A549 treated with RU486 at 1 μM for 4 hours (cell line): ENCODE measurements around the gene ZKSCAN5. TPM values are rescaled to one million over a fixed set of nuclear protein-coding genes. Genes with fewer than 3 reads are reported as not detected.

Source experiments
- total RNA-seq: library from RNA; stranded (reverse); fragments of 200-300 nt; extraction: Qiagen RNA extraction; gene quantifications from 5 replicates; pipeline ENCODE4 v1.2.3, GENCODE V29; 2022; ENCODE audit warnings: low read depth

ZKSCAN5 gene
- total RNA-seq: 9.0 to 10.8 TPM (median 9.3 TPM) in 5 replicates

GRCh38 chr7:99504603-99505323 lies at the start of gene ZKSCAN5:
Gene ZKSCAN5, plus strand, starts transcription at chr7:99504662. Its CDS starts 1,383 bp downstream, at chr7:99506045.

GRCh38 chr7:99472561-99473314 lies 31.7 kb upstream of the ZKSCAN5 start, which contains the start of gene ZNF789:
Gene ZNF789, plus strand, starts transcription at chr7:99472890. Its CDS starts 3,567 bp downstream, at chr7:99476457.

GRCh38 chr7:99499721-99500636 lies 4.5 kb upstream of the ZKSCAN5 start, which contains the start of gene ZNF394:
Gene ZNF394, minus strand, starts transcription at chr7:99500281. Its CDS starts 188 bp downstream, at chr7:99500093.

GRCh38 chr7:99551767-99552463 lies 47.5 kb downstream of the ZKSCAN5 start, which contains the start of gene FAM200A:
Gene FAM200A, minus strand, starts transcription at chr7:99552114. Its CDS starts 3,707 bp downstream, at chr7:99548407.

GRCh38 chr7:99558306-99559174 lies 54.1 kb downstream of the ZKSCAN5 start, which contains the start of gene ZNF655:
Gene ZNF655, plus strand, starts transcription at chr7:99558642. Its CDS starts 1,918 bp downstream, at chr7:99560560.

Other genes with a start within 250 kb of the ZKSCAN5 start
- gene MYH16, start 231.8 kb upstream of the ZKSCAN5 start, total RNA-seq: 0.51 to 0.77 TPM (median 0.66 TPM) in 5 replicates
- gene ARPC1A, start 178.8 kb upstream of the ZKSCAN5 start, total RNA-seq: 126 to 146 TPM (median 136 TPM) in 5 replicates
- gene ARPC1B, start 129.9 kb upstream of the ZKSCAN5 start, total RNA-seq: 283 to 301 TPM (median 298 TPM) in 5 replicates
- 172 to 211 TPM (median 188 TPM) in 5 replicates for gene PDAP1, start 96.1 kb upstream of the ZKSCAN5 start, total RNA-seq
- gene BUD31, start 95.7 kb upstream of the ZKSCAN5 start, total RNA-seq: 142 to 167 TPM (median 148 TPM) in 5 replicates
- 4.9 to 7.8 TPM (median 6.6 TPM) in 5 replicates for gene PTCD1, start 65.9 kb upstream of the ZKSCAN5 start, total RNA-seq
- 34.5 to 45.3 TPM (median 44.5 TPM) in 5 replicates for gene CPSF4, start 65.7 kb upstream of the ZKSCAN5 start, total RNA-seq
- gene ATP5MF, start 38.5 kb upstream of the ZKSCAN5 start, total RNA-seq: 865 to 1,452 TPM (median 971 TPM) in 5 replicates
- gene ZNF789, start 31.8 kb upstream of the ZKSCAN5 start, total RNA-seq: 7.6 to 9.7 TPM (median 8.4 TPM) in 5 replicates
- 17.6 to 20.7 TPM (median 18.7 TPM) in 5 replicates for gene ZNF394, start 4.4 kb upstream of the ZKSCAN5 start, total RNA-seq
- 4.2 to 8.0 TPM (median 6.6 TPM) in 5 replicates for gene FAM200A, start 47.5 kb downstream of the ZKSCAN5 start, total RNA-seq
- gene ZNF655, start 54.0 kb downstream of the ZKSCAN5 start, total RNA-seq: 47.4 to 59.2 TPM (median 58.5 TPM) in 5 replicates
- gene TMEM225B, start 93.6 kb downstream of the ZKSCAN5 start, total RNA-seq: 0.59 to 0.94 TPM (median 0.87 TPM) in 5 replicates
- 8.2 to 9.1 TPM (median 8.5 TPM) in 5 replicates for gene ZSCAN25, start 112.3 kb downstream of the ZKSCAN5 start, total RNA-seq
- gene CYP3A5, start 175.3 kb downstream of the ZKSCAN5 start, total RNA-seq: 1.1 to 1.6 TPM (median 1.5 TPM) in 5 replicates
- gene CYP3A7, start 230.5 kb downstream of the ZKSCAN5 start, total RNA-seq: not detected in 5 replicates